Panc1 (cell line): ENCODE data around the gene SLC6A8. TPM values are rescaled to one million over a fixed set of nuclear protein-coding genes. Genes with fewer than 3 reads are reported as not detected.

Experiments used
- ATAC-seq: fragments of 200-7000 bp; cut with Tn5 transposase; 2 replicates; pipeline ENCODE4 v1.9.1; 2020; ENCODE audit warnings: mild to moderate bottlenecking, moderate library complexity
- BruUV-seq: library from RNA; stranded (reverse); fragments of 400-500 nt; replicated peaks from 2 replicates; lab custom pipeline; 2021; lab: Mats Ljungman, UMichigan
- CTCF ChIA-PET: fragments of 300-600 bp; sonication (Branson Sonifier 250); formaldehyde crosslinking; loops from one replicate; lab custom pipeline; 2022; ENCODE audit warnings: antibody characterized with exemption; lab: Charles Lee
- POLR2A ChIA-PET: fragments of 300-600 bp; sonication (Branson Sonifier 250); formaldehyde crosslinking; loops from one replicate; lab custom pipeline; 2022; ENCODE audit warnings: antibody characterized with exemption; lab: Charles Lee
- DNase-seq: peaks from one replicate; pipeline ENCODE4 v3.0.0-alpha.2; 2010; ENCODE audit warnings: low read depth, low spot score
- H3K27ac ChIP-seq: 2 replicates; pipeline ENCODE4 v1.5.1; 2011; ENCODE audit warnings: mild to moderate bottlenecking, low read length, inconsistent platforms
- H3K27me3 ChIP-seq: fragments of 200-500 bp; sonication (Bioruptor generic); 2 replicates; pipeline ENCODE4 v1.6.0; 2014; ENCODE audit warnings: low read length, inconsistent platforms; ENCODE audit not compliant: control insufficient read depth, insufficient read depth
- H3K36me3 ChIP-seq: fragments of 200-500 bp; sonication (Bioruptor generic); 2 replicates; pipeline ENCODE4 v1.5.1; 2014; ENCODE audit warnings: inconsistent platforms, mild to moderate bottlenecking, low read length, moderate library complexity; ENCODE audit not compliant: control insufficient read depth, insufficient read depth
- H3K4me1 ChIP-seq: 2 replicates; pipeline ENCODE4 v1.5.1; 2011; ENCODE audit warnings: inconsistent platforms, mild to moderate bottlenecking, low read length, moderate library complexity; ENCODE audit not compliant: control insufficient read depth, insufficient read depth
- H3K4me3 ChIP-seq, 2 experiments: 2 replicates each; pipeline ENCODE4 v1.5.1; 2011 to 2012; ENCODE audit warnings: low read depth in 2 of 2, low read length in 2 of 2, mild to moderate bottlenecking in 2 of 2, inconsistent platforms in 1 of 2, moderate library complexity in 1 of 2
- H3K9me3 ChIP-seq: fragments of 200-500 bp; sonication (Bioruptor generic); 2 replicates; pipeline ENCODE4 v1.5.1; 2014; ENCODE audit warnings: low read depth, mild to moderate bottlenecking, inconsistent platforms, low read length, moderate library complexity; ENCODE audit not compliant: control insufficient read depth, insufficient read depth
- CTCF ChIP-seq: fragments of 450-650 bp; IDR thresholded peaks from 2 replicates; pipeline ENCODE4 v1.5.1; 2017; ENCODE audit warnings: mild to moderate bottlenecking
- POLR2AphosphoS5 ChIP-seq: IDR thresholded peaks from 2 replicates; pipeline ENCODE4 v1.6.1; 2012; ENCODE audit warnings: mild to moderate bottlenecking, low read depth, low read length, moderate library complexity
- REST ChIP-seq, 2 experiments: IDR thresholded peaks; 2 replicates each; pipeline ENCODE4 v1.6.1; 2011 to 2012; ENCODE audit warnings: low read depth in 2 of 2, control low read depth in 1 of 2, low read length in 1 of 2, mild to moderate bottlenecking in 1 of 2, moderate library complexity in 1 of 2; ENCODE audit not compliant: insufficient read depth in 1 of 2
- SIN3A ChIP-seq: IDR thresholded peaks from 2 replicates; pipeline ENCODE4 v1.6.1; 2012; ENCODE audit warnings: low read depth, mild to moderate bottlenecking, low read length, moderate library complexity, borderline replicate concordance; ENCODE audit not compliant: insufficient read depth
- TCF7L2 ChIP-seq: IDR thresholded peaks from 2 replicates; pipeline ENCODE4 v1.6.1; 2011; ENCODE audit warnings: mild to moderate bottlenecking, low read depth, low read length, inconsistent platforms
- in situ Hi-C: cut with HindIII; loops from 2 replicates; pipeline ENCODE4 v1.10.0; 2016; ENCODE audit warnings: low sequenced_read_pairs, low pct_unique_long_range_greater_than_20kb
- intact Hi-C: fragments of 100-400 bp; cut with micrococcal nuclease; formaldehyde crosslinking; loops from one replicate; pipeline ENCODE4 v1.10.0; 2022; ENCODE audit not compliant: unreplicated experiment
- total RNA-seq: library from RNA; stranded (reverse); gene quantifications from one replicate; pipeline ENCODE4 v1.2.1, GENCODE V29; 2021; ENCODE audit not compliant: unreplicated experiment

The SLC6A8 gene
- total RNA-seq, 1 experiment from 2014 or later: 125 TPM

GRCh38 chrX:153645921-153646488 lies 41.7 kb upstream of the SLC6A8 start:
- Histone ChIP-seq H3K4me1 (peaks cover 7% of the 10 kb centered on the region), H3K27me3 (peaks cover 4% of the 10 kb centered on the region), H3K36me3 (no peaks in the 10 kb centered on the region), H3K4me3 (no peak overlapping the region), H3K9me3 (no peaks in the 10 kb centered on the region), H3K27ac (no peak overlapping the region)
- ATAC-seq (no peak), DNase-seq (no peak)
- TF ChIP-seq REST (IDR thresholded peaks at IDR 0.05; ENCODE audit: insufficient read depth in 1 of 2, low read depth in 2 of 2, low read length in 1 of 2): no peak
- TF ChIP-seq POLR2AphosphoS5: no peak
- no peak for TF ChIP-seq TCF7L2
- ChIA-PET POLR2A (no interaction called here), CTCF (interaction anchor here (0.7 kb wide), 2 partner anchors 24 to 36 kb away, joined by 3 read pairs; no protein-coding TSS in a partner anchor)
- in situ Hi-C loops: no loop called here
- intact Hi-C loops: loop anchor here (5.0 kb wide), 1 partner anchor 109 kb away; no protein-coding TSS in a partner anchor
- no TSS peak for BruUV-seq

GRCh38 chrX:153646620-153647373 lies 40.9 kb upstream of the SLC6A8 start, which contains the start of gene DUSP9:
DUSP9 (plus strand) TSS chrX:153647203; CDS start chrX:153647954, 751 bp downstream.
- Histone ChIP-seq H3K27ac (no peak within 1 kb of the TSS), H3K9me3 (no peaks in the 10 kb centered on the region), H3K4me3 (peak within 1 kb of the TSS; percentile 34 to 45), H3K4me1 (peaks cover 6% of the 10 kb centered on the region; the same call in 1 of the 2 replicates), H3K27me3 (peaks cover 4% of the 10 kb centered on the region), H3K36me3 (no peaks in the 10 kb centered on the region)
- in situ Hi-C loops (no loop called here), intact Hi-C loops (loop anchor here (5.0 kb wide), 1 partner anchor 109 kb away; no protein-coding TSS in a partner anchor)
- DNase-seq (no peak), ATAC-seq (peak; percentile 66)
- no TSS peak for BruUV-seq
- ChIA-PET CTCF (interaction anchor here (0.6 to 0.7 kb wide), 5 partner anchors 23 to 139 kb away, joined by 3 to 5 read pairs (median 4); no protein-coding TSS in a partner anchor), POLR2A (interaction anchor here (0.6 kb wide), 2 partner anchors 10 to 1699 kb away, joined by 5 read pairs; no protein-coding TSS in a partner anchor)
- TF ChIP-seq CTCF: no peak
- no peak for TF ChIP-seq POLR2AphosphoS5
- no peak for TF ChIP-seq REST (IDR thresholded peaks at IDR 0.05; ENCODE audit: insufficient read depth in 1 of 2, low read depth in 2 of 2, low read length in 1 of 2)
- TF ChIP-seq SIN3A: no peak
- no peak for TF ChIP-seq TCF7L2
